Vagina (tissue), 2 donors: ENCODE measurements around the gene KCNH8.

Experiments
- CTCF ChIP-seq, 3 experiments: fragments of 450-650 bp in 2 of 3; fragments of 200-600 bp in 1 of 3; sonication (generic) in 1 of 3; IDR thresholded peaks; one replicate each; pipeline ENCODE4 v1.5.1; 2017 to 2019; ENCODE audit warnings: antibody characterized with exemption in 3 of 3, mild to moderate bottlenecking in 2 of 3, moderate library complexity in 2 of 3
- POLR2A ChIP-seq, 2 donors: fragments of 450-650 bp; IDR thresholded peaks; one replicate each; pipeline ENCODE4 v1.6.1; 2017; ENCODE audit warnings: antibody characterized with exemption in 2 of 2, mild to moderate bottlenecking in 2 of 2, moderate library complexity in 2 of 2

- no peak for TF ChIP-seq POLR2A (IDR thresholded peaks at IDR 0.05)
- TF ChIP-seq CTCF (IDR thresholded peaks at IDR 0.05) = no peak
These were observed 83.6 kb downstream of the KCNH8 start for GRCh38 chr3:19231792-19232461.
